NCI-H1417 treated with DMSO at 0.1 percent for 48 hours (cell line): ENCODE data around the gene COX7A2L.
A peak's percentile ranks its signal among the peaks of the same experiment; 100 is the strongest.
"Not testable (repeated sequence)": the region's sequence is repeated elsewhere in the genome, so short reads cannot be mapped to it uniquely, and the experiment has no call there.

Source experiments
- DNase-seq: peaks from one replicate; lab custom pipeline; 2025; lab: John Stamatoyannopoulos, UW

COX7A2L gene

GRCh38 chr2:42339191-42339912 is 21.7 kb downstream of the COX7A2L start:
- no peak for DNase-seq

GRCh38 chr2:42338567-42339190 is 22.3 kb downstream of the COX7A2L start:
- no peak for DNase-seq

- DNase-seq, result no peak
Measured at GRCh38 chr2:42337846-42338566, 23.0 kb downstream of the COX7A2L start.

GRCh38 chr2:42337356-42337820 is 23.6 kb downstream of the COX7A2L start:
- no peak for DNase-seq

GRCh38 chr2:42336361-42336965 is 24.6 kb downstream of the COX7A2L start:
- no peak for DNase-seq

- DNase-seq, result no peak
Measured at GRCh38 chr2:42335514-42336104, 25.4 kb downstream of the COX7A2L start.

GRCh38 chr2:42334865-42335264 is 26.2 kb downstream of the COX7A2L start:
- not testable (repeated sequence) for DNase-seq

GRCh38 chr2:42334220-42334619 is 26.8 kb downstream of the COX7A2L start:
- no peak for DNase-seq

GRCh38 chr2:42333579-42333978 is 27.4 kb downstream of the COX7A2L start:
- DNase-seq, result no peak

GRCh38 chr2:42332575-42332974 is 28.4 kb downstream of the COX7A2L start:
- no peak for DNase-seq

GRCh38 chr2:42331569-42332284 is 29.3 kb downstream of the COX7A2L start:
- no peak for DNase-seq

- DNase-seq, result no peak
Measured at GRCh38 chr2:42329736-42330135, 31.3 kb downstream of the COX7A2L start.

GRCh38 chr2:42328923-42329322 is 32.1 kb downstream of the COX7A2L start:
- DNase-seq, result no peak

- peak; percentile 13 for DNase-seq
Measured at GRCh38 chr2:42328148-42328833, 32.7 kb downstream of the COX7A2L start.

GRCh38 chr2:42327125-42327524 is 33.9 kb downstream of the COX7A2L start:
- no peak for DNase-seq

GRCh38 chr2:42325609-42326008 is 35.4 kb downstream of the COX7A2L start:
- DNase-seq, result no peak

- DNase-seq, result no peak
Measured at GRCh38 chr2:42324949-42325348, 36.1 kb downstream of the COX7A2L start.

GRCh38 chr2:42324244-42324643 is 36.8 kb downstream of the COX7A2L start:
- DNase-seq, result no peak

GRCh38 chr2:42321452-42322064 is 39.5 kb downstream of the COX7A2L start:
- DNase-seq, result no peak

- DNase-seq, result no peak
Measured at GRCh38 chr2:42319265-42319664, 41.8 kb downstream of the COX7A2L start.
